Neural cell (in vitro differentiated cells): ENCODE data around the gene RAB33B. TPM values are rescaled to one million over a fixed set of nuclear protein-coding genes. Genes with fewer than 3 reads are reported as not detected.

Source experiments
- H2AFZ ChIP-seq: fragments of 200-600, 300-800 bp; sonication (generic), shearing (Covaris generic); 2 replicates; pipeline ENCODE4 v1.6.0; 2014; ENCODE audit warnings: low read depth, mild to moderate bottlenecking, antibody characterized with exemption, low read length, moderate library complexity
- H3F3A ChIP-seq: fragments of 200-600 bp; shearing (Covaris generic); 2 replicates; pipeline ENCODE4 v1.6.1; 2016; ENCODE audit warnings: mild to moderate bottlenecking, moderate library complexity, mixed read lengths, antibody characterized with exemption, low read length; ENCODE audit not compliant: insufficient read depth, poor library complexity, severe bottlenecking
- H3K27ac ChIP-seq: fragments of 200-600, 300-800 bp; sonication (generic), shearing (Covaris generic); 2 replicates; pipeline ENCODE4 v1.5.1; 2014; ENCODE audit warnings: mild to moderate bottlenecking, low read length, moderate library complexity
- H3K27me3 ChIP-seq: fragments of 300-800, 200-600 bp; sonication (generic), shearing (Covaris generic); 2 replicates; pipeline ENCODE4 v1.6.0; 2014; ENCODE audit warnings: mild to moderate bottlenecking, low read depth, low read length, moderate library complexity; ENCODE audit not compliant: insufficient read depth
- H3K36me3 ChIP-seq: fragments of 300-800, 200-600 bp; sonication (generic), shearing (Covaris generic); 2 replicates; pipeline ENCODE4 v1.5.1; 2014; ENCODE audit warnings: mild to moderate bottlenecking, antibody characterized with exemption, low read length, moderate library complexity; ENCODE audit not compliant: insufficient read depth
- H3K4me2 ChIP-seq: fragments of 300-800, 200-600 bp; sonication (generic), shearing (Covaris generic); 2 replicates; pipeline ENCODE4 v1.6.0; 2014; ENCODE audit warnings: mild to moderate bottlenecking, low read length
- H3K4me3 ChIP-seq: fragments of 300-800, 200-600 bp; sonication (generic), shearing (Covaris generic); 2 replicates; pipeline ENCODE4 v1.5.1; 2014; ENCODE audit warnings: mild to moderate bottlenecking, low read length, moderate library complexity
- H3K79me2 ChIP-seq: fragments of 200-600 bp; shearing (Covaris generic); replicated peaks from 2 replicates; pipeline ENCODE4 v1.6.0; 2014; ENCODE audit warnings: mild to moderate bottlenecking, low read length, moderate library complexity; ENCODE audit not compliant: insufficient read depth
- H3K9ac ChIP-seq: fragments of 300-800, 200-600 bp; sonication (generic), shearing (Covaris generic); 2 replicates; pipeline ENCODE4 v1.6.1; 2016; ENCODE audit warnings: mild to moderate bottlenecking, low read length, mixed read lengths
- H3K9me2 ChIP-seq: fragments of 200-600 bp; shearing (Covaris generic); 2 replicates; pipeline ENCODE4 v1.6.1; 2016; ENCODE audit warnings: mild to moderate bottlenecking, low read length, mixed read lengths; ENCODE audit not compliant: insufficient read depth
- H3K9me3 ChIP-seq: fragments of 200-600, 300-800 bp; sonication (generic), shearing (Covaris generic); 2 replicates; pipeline ENCODE4 v1.6.1; 2016; ENCODE audit warnings: mild to moderate bottlenecking, mixed run types, low read length, moderate library complexity, mixed read lengths
- H4K20me1 ChIP-seq: fragments of 200-600 bp; shearing (Covaris generic); 2 replicates; pipeline ENCODE4 v1.6.1; 2016; ENCODE audit warnings: mild to moderate bottlenecking, mixed run types; ENCODE audit not compliant: insufficient read depth
- CTCF ChIP-seq: fragments of 450-650 bp; IDR thresholded peaks from 2 replicates; pipeline ENCODE4 v1.5.1; 2014; ENCODE audit warnings: antibody characterized with exemption, mild to moderate bottlenecking, moderate library complexity; ENCODE audit not compliant: poor library complexity, severe bottlenecking
- EP300 ChIP-seq: fragments of 450-650 bp; conservative IDR thresholded peaks from 2 replicates; pipeline ENCODE4 v1.6.1; 2014; ENCODE audit warnings: antibody characterized with exemption, mild to moderate bottlenecking, moderate library complexity; ENCODE audit not compliant: poor library complexity, severe bottlenecking
- EZH2 ChIP-seq: fragments of 200-600, 300-800 bp; shearing (Covaris generic), sonication (generic); IDR thresholded peaks from 2 replicates; pipeline ENCODE4 v1.6.1; 2014; ENCODE audit warnings: antibody characterized with exemption, low read length, borderline replicate concordance, mild to moderate bottlenecking; ENCODE audit not compliant: insufficient read depth, poor library complexity, severe bottlenecking
- MXI1 ChIP-seq: fragments of 450-650 bp; conservative IDR thresholded peaks from 2 replicates; pipeline ENCODE4 v1.6.1; 2014; ENCODE audit warnings: antibody characterized with exemption, mild to moderate bottlenecking; ENCODE audit not compliant: poor library complexity, severe bottlenecking
- POLR2AphosphoS5 ChIP-seq: IDR thresholded peaks from 2 replicates; pipeline ENCODE4 v1.6.1; 2012
- RAD21 ChIP-seq: fragments of 450-650 bp; conservative IDR thresholded peaks from 2 replicates; pipeline ENCODE4 v1.6.1; 2014; ENCODE audit warnings: antibody characterized with exemption, mild to moderate bottlenecking, moderate library complexity
- SMC3 ChIP-seq: fragments of 450-650 bp; conservative IDR thresholded peaks from 2 replicates; pipeline ENCODE4 v1.6.1; 2014; ENCODE audit warnings: antibody characterized with exemption, mild to moderate bottlenecking, moderate library complexity; ENCODE audit not compliant: poor library complexity
- TAF1 ChIP-seq: IDR thresholded peaks from 2 replicates; pipeline ENCODE4 v1.6.1; 2012; ENCODE audit warnings: low read depth
- polyA plus RNA-seq: library from polyadenylated mRNA; depleted of rRNA; stranded (reverse); fragments of >200 nt; gene quantifications from 2 replicates; pipeline ENCODE4 v1.2.3, GENCODE V29; 2014
- TF ChIP-seq, protein P1 (sequence below): IDR thresholded peaks from 2 replicates; pipeline ENCODE4 v1.6.1; 2012; ENCODE audit warnings: borderline replicate concordance

RAB33B gene
- polyA plus RNA-seq, 1 donor from 2014 or later: 8.6 TPM

DNA sequence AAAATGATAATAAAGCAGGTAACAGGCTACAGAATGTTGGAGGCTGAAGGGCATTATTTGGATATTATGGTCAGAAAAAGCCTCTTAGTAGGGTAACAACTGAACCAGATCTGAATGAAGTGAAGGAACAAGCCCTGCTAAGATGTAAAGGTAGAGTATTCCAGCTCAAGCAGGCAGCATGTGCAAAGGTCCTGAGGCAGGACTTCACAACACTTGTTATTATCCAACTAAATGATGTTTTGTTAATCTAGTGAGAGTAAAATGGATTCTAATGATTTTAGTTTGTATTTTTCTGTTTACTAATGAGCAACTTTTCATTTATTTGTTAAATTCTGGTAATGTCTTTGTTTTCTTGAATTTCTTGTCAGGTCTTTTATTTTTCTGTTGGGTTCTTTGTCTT, 35.7 kb downstream of the RAB33B start:
- Histone ChIP-seq H3K9ac (no peak overlapping the region), H3K27ac (no peak overlapping the region), H2AFZ (no peak overlapping the region), H3K4me2 (no peak overlapping the region), H4K20me1 (no peaks in the 10 kb centered on the region), H3K36me3 (no peaks in the 10 kb centered on the region), H3F3A (no peaks in the 10 kb centered on the region), H3K4me3 (no peak overlapping the region), H3K27me3 (no peaks in the 10 kb centered on the region), H3K9me2 (no peaks in the 10 kb centered on the region), H3K9me3 (no peaks in the 10 kb centered on the region), H3K79me2 (no peaks in the 10 kb centered on the region)
- TF ChIP-seq CTCF (no peak), EZH2 (no peak), POLR2AphosphoS5 (no peak), RAD21 (no peak), MXI1 (no peak)

DNA sequence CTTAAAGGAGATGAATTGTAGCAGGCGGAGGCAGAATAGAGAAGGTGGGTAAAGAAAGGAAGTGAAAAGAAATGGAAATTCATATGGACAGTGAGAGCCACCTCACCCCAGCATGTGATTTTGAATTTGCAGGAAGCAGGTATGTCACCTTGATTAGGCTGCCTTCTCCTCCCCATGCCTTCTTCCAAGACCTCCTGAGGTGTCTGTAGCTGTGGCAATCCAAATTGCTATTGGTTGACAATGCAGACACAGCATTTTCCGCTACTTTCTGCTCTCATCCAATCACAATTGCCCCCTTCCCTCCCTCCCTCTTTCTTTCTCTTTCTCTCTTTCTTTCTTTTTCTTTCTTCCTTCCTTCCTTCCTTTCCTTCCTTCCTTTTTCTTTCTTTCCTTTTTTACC, 38.5 kb downstream of the RAB33B start:
- Histone ChIP-seq H3K4me3 (no peak overlapping the region), H3K36me3 (no peaks in the 10 kb centered on the region), H3K4me2 (no peak overlapping the region), H3K27ac (no peak overlapping the region), H3K9me3 (no peaks in the 10 kb centered on the region), H3K27me3 (no peaks in the 10 kb centered on the region), H3K79me2 (no peaks in the 10 kb centered on the region), H2AFZ (no peak overlapping the region), H3K9me2 (no peaks in the 10 kb centered on the region), H3K9ac (no peak overlapping the region), H3F3A (no peaks in the 10 kb centered on the region), H4K20me1 (no peaks in the 10 kb centered on the region)
- TF ChIP-seq RAD21 (no peak), POLR2AphosphoS5 (no peak), EZH2 (no peak), MXI1 (no peak), SMC3 (no peak), CTCF (no peak), TAF1 (no peak), EP300 (no peak)
- TF ChIP-seq, protein P1, sequence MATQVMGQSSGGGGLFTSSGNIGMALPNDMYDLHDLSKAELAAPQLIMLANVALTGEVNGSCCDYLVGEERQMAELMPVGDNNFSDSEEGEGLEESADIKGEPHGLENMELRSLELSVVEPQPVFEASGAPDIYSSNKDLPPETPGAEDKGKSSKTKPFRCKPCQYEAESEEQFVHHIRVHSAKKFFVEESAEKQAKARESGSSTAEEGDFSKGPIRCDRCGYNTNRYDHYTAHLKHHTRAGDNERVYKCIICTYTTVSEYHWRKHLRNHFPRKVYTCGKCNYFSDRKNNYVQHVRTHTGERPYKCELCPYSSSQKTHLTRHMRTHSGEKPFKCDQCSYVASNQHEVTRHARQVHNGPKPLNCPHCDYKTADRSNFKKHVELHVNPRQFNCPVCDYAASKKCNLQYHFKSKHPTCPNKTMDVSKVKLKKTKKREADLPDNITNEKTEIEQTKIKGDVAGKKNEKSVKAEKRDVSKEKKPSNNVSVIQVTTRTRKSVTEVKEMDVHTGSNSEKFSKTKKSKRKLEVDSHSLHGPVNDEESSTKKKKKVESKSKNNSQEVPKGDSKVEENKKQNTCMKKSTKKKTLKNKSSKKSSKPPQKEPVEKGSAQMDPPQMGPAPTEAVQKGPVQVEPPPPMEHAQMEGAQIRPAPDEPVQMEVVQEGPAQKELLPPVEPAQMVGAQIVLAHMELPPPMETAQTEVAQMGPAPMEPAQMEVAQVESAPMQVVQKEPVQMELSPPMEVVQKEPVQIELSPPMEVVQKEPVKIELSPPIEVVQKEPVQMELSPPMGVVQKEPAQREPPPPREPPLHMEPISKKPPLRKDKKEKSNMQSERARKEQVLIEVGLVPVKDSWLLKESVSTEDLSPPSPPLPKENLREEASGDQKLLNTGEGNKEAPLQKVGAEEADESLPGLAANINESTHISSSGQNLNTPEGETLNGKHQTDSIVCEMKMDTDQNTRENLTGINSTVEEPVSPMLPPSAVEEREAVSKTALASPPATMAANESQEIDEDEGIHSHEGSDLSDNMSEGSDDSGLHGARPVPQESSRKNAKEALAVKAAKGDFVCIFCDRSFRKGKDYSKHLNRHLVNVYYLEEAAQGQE: no peak
